Measurements from ENCODE around the gene VEGFC. TPM values are rescaled to one million over a fixed set of nuclear protein-coding genes. Genes with fewer than 3 reads are reported as not detected.

The VEGFC gene
- total RNA-seq, 1 experiment from 2014 or later = 15.7 TPM

DNA sequence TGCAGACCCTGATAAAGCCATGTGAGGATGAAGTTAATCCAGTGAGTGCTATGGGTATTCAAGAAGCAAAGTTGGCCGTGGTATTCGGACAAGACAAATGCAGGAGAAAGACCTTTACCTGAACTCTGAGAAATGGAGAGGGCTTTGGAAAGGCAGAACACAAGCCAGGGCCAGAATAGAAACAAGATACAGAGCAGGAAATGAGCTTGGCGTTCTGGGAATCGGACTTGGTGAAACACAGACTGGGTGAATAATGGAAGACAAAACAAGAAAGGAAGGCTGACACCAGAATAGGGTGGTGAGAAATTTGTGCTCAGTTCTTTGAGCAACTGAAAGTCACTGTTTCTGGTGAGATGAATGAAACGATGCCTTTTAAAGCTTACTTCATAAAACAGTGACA lies 83.3 kb downstream of the VEGFC start:
- H3K36me3 ChIP-seq (ENCODE audit: control insufficient read depth, insufficient read depth, low read length) = no peaks in the 10 kb centered on the region
- POLR2A ChIA-PET = no interaction called here
- no peaks in the 10 kb centered on the region for H3K4me1 ChIP-seq (ENCODE audit: control insufficient read depth, insufficient read depth, low read length)
- ATAC-seq (no peak), DNase-seq (ENCODE audit: low read depth, low spot score) (no peak)
- CTCF ChIA-PET = no interaction called here
- in situ Hi-C loops (cut with HindIII; ENCODE audit: low pct_unique_long_range_greater_than_20kb, low sequenced_read_pairs) = no loop called here
- intact Hi-C loops (cut with micrococcal nuclease; ENCODE audit: unreplicated experiment) = no loop called here
- H3K27me3 ChIP-seq (ENCODE audit: control insufficient read depth, insufficient read depth, low read length) = no peaks in the 10 kb centered on the region
- no peak overlapping the region for H3K27ac ChIP-seq (ENCODE audit: low read length)
- H3K9me3 ChIP-seq (ENCODE audit: control insufficient read depth, insufficient read depth, low read depth, low read length) = no peaks in the 10 kb centered on the region
- H3K4me3 ChIP-seq (ENCODE audit: low read depth in 2 of 2, low read length in 2 of 2) = no peak overlapping the region
- TF ChIP-seq TCF7L2 (IDR thresholded peaks at IDR 0.05; ENCODE audit: low read depth, low read length) = no peak
- TF ChIP-seq SIN3A (IDR thresholded peaks at IDR 0.05; ENCODE audit: borderline replicate concordance, insufficient read depth, low read depth, low read length) = no peak
- TF ChIP-seq, protein P1, sequence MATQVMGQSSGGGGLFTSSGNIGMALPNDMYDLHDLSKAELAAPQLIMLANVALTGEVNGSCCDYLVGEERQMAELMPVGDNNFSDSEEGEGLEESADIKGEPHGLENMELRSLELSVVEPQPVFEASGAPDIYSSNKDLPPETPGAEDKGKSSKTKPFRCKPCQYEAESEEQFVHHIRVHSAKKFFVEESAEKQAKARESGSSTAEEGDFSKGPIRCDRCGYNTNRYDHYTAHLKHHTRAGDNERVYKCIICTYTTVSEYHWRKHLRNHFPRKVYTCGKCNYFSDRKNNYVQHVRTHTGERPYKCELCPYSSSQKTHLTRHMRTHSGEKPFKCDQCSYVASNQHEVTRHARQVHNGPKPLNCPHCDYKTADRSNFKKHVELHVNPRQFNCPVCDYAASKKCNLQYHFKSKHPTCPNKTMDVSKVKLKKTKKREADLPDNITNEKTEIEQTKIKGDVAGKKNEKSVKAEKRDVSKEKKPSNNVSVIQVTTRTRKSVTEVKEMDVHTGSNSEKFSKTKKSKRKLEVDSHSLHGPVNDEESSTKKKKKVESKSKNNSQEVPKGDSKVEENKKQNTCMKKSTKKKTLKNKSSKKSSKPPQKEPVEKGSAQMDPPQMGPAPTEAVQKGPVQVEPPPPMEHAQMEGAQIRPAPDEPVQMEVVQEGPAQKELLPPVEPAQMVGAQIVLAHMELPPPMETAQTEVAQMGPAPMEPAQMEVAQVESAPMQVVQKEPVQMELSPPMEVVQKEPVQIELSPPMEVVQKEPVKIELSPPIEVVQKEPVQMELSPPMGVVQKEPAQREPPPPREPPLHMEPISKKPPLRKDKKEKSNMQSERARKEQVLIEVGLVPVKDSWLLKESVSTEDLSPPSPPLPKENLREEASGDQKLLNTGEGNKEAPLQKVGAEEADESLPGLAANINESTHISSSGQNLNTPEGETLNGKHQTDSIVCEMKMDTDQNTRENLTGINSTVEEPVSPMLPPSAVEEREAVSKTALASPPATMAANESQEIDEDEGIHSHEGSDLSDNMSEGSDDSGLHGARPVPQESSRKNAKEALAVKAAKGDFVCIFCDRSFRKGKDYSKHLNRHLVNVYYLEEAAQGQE (IDR thresholded peaks at IDR 0.05; ENCODE audit: insufficient read depth in 1 of 2, low read depth in 2 of 2, low read length in 1 of 2) = no peak
- no peak for TF ChIP-seq POLR2AphosphoS5 (IDR thresholded peaks at IDR 0.05; ENCODE audit: low read depth, low read length)
- TF ChIP-seq, protein P2, sequence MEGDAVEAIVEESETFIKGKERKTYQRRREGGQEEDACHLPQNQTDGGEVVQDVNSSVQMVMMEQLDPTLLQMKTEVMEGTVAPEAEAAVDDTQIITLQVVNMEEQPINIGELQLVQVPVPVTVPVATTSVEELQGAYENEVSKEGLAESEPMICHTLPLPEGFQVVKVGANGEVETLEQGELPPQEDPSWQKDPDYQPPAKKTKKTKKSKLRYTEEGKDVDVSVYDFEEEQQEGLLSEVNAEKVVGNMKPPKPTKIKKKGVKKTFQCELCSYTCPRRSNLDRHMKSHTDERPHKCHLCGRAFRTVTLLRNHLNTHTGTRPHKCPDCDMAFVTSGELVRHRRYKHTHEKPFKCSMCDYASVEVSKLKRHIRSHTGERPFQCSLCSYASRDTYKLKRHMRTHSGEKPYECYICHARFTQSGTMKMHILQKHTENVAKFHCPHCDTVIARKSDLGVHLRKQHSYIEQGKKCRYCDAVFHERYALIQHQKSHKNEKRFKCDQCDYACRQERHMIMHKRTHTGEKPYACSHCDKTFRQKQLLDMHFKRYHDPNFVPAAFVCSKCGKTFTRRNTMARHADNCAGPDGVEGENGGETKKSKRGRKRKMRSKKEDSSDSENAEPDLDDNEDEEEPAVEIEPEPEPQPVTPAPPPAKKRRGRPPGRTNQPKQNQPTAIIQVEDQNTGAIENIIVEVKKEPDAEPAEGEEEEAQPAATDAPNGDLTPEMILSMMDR (IDR thresholded peaks at IDR 0.05) = no peak
- no TSS peak for BruUV-seq (replicated peaks)

DNA sequence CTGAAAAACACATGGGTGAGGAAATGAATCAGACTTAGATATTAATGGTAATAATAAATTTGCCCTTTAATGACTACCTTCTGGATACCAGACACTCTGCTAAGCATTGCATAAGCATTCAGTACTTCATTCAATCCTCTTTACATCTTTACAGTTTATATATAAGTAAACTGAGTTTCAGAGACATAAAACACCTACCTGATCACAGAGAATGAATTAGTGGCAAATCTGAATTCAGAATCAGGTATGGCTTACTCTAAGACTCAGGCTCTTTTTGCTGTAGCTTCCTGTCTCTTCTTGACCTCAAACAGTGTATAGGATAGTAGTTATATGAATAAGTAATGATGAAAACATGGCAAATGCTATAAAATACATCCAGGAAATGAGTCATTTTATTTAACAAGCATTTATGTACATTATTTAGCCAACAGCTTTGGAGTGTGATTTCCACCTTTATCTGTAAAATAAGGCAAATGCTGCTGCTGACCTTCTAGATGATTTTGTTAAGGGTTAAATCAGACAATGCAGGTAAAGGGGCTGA lies 83.9 kb downstream of the VEGFC start:
- in situ Hi-C loops (cut with HindIII; ENCODE audit: low pct_unique_long_range_greater_than_20kb, low sequenced_read_pairs) = no loop called here
- ATAC-seq = no peak
- no peak for DNase-seq (ENCODE audit: low read depth, low spot score)
- POLR2A ChIA-PET = no interaction called here
- intact Hi-C loops (cut with micrococcal nuclease; ENCODE audit: unreplicated experiment) = no loop called here
- CTCF ChIA-PET = interaction anchor here (0.5 kb wide), 1 partner anchor 329 kb away, joined by 5 read pairs; no protein-coding TSS in a partner anchor
- no peaks in the 10 kb centered on the region for H3K4me1 ChIP-seq (ENCODE audit: control insufficient read depth, insufficient read depth, low read length)
- no peak overlapping the region for H3K27ac ChIP-seq (ENCODE audit: low read length)
- H3K4me3 ChIP-seq (ENCODE audit: low read depth in 2 of 2, low read length in 2 of 2) = no peak overlapping the region
- TF ChIP-seq TCF7L2 (IDR thresholded peaks at IDR 0.05; ENCODE audit: low read depth, low read length) (no peak), SIN3A (IDR thresholded peaks at IDR 0.05; ENCODE audit: borderline replicate concordance, insufficient read depth, low read depth, low read length) (no peak), POLR2AphosphoS5 (IDR thresholded peaks at IDR 0.05; ENCODE audit: low read depth, low read length) (no peak)
- TF ChIP-seq, protein P2 (IDR thresholded peaks at IDR 0.05) = no peak
- TF ChIP-seq, protein P1 (IDR thresholded peaks at IDR 0.05; ENCODE audit: insufficient read depth in 1 of 2, low read depth in 2 of 2, low read length in 1 of 2) = no peak
- H3K36me3 ChIP-seq (ENCODE audit: control insufficient read depth, insufficient read depth, low read length) = no peaks in the 10 kb centered on the region
- no peaks in the 10 kb centered on the region for H3K27me3 ChIP-seq (ENCODE audit: control insufficient read depth, insufficient read depth, low read length)
- no peaks in the 10 kb centered on the region for H3K9me3 ChIP-seq (ENCODE audit: control insufficient read depth, insufficient read depth, low read depth, low read length)
- no TSS peak for BruUV-seq (replicated peaks)
